Endothelial cell (in vitro differentiated cells): ENCODE measurements around the gene UPF3B. TPM values are rescaled to one million over a fixed set of nuclear protein-coding genes. Genes with fewer than 3 reads are reported as not detected.
A peak's percentile ranks its signal among the peaks of the same experiment; 100 is the strongest.

ENCODE experiments used
- DNase-seq: peaks from one replicate; pipeline ENCODE4 v3.0.0; 2021; ENCODE audit warnings: low spot score
- H3K27ac Mint-ChIP-seq: one replicate; pipeline ENCODE4 v1.8.0; 2021; ENCODE audit warnings: mixed read lengths, inconsistent platforms; ENCODE audit not compliant: unreplicated experiment
- H3K27me3 Mint-ChIP-seq: one replicate; pipeline ENCODE4 v1.8.0; 2021; ENCODE audit warnings: mild to moderate bottlenecking, moderate library complexity, mixed read lengths, inconsistent platforms; ENCODE audit not compliant: unreplicated experiment
- H3K36me3 Mint-ChIP-seq: one replicate; pipeline ENCODE4 v1.8.0; 2021; ENCODE audit warnings: mild to moderate bottlenecking, low read depth, mixed read lengths, inconsistent platforms; ENCODE audit not compliant: unreplicated experiment
- H3K4me1 Mint-ChIP-seq: one replicate; pipeline ENCODE4 v1.8.0; 2021; ENCODE audit warnings: mild to moderate bottlenecking, mixed read lengths, inconsistent platforms; ENCODE audit not compliant: unreplicated experiment
- H3K4me3 Mint-ChIP-seq: one replicate; pipeline ENCODE4 v1.8.0; 2021; ENCODE audit warnings: mild to moderate bottlenecking, mixed read lengths, inconsistent platforms; ENCODE audit not compliant: unreplicated experiment
- H3K9me3 Mint-ChIP-seq: one replicate; pipeline ENCODE4 v1.8.0; 2021; ENCODE audit warnings: mixed read lengths, inconsistent platforms; ENCODE audit not compliant: unreplicated experiment
- total RNA-seq: library from RNA; stranded (reverse); fragmentation: NEBNext Ultra II Directional; extraction: Animal tissue kit (Norgen Biotek cat#: 25700); gene quantifications from one replicate; pipeline ENCODE4 v1.2.1, GENCODE V29; 2021; ENCODE audit not compliant: unreplicated experiment
- TF ChIP-seq, protein P1 (sequence below): fragments of 200-600 bp; sonication (generic); IDR thresholded peaks from one replicate; pipeline ENCODE4 v1.5.0; 2021; ENCODE audit warnings: antibody characterized with exemption; ENCODE audit not compliant: unreplicated experiment

The UPF3B gene
- total RNA-seq, 1 donor from 2014 or later = 11.8 TPM

DNA sequence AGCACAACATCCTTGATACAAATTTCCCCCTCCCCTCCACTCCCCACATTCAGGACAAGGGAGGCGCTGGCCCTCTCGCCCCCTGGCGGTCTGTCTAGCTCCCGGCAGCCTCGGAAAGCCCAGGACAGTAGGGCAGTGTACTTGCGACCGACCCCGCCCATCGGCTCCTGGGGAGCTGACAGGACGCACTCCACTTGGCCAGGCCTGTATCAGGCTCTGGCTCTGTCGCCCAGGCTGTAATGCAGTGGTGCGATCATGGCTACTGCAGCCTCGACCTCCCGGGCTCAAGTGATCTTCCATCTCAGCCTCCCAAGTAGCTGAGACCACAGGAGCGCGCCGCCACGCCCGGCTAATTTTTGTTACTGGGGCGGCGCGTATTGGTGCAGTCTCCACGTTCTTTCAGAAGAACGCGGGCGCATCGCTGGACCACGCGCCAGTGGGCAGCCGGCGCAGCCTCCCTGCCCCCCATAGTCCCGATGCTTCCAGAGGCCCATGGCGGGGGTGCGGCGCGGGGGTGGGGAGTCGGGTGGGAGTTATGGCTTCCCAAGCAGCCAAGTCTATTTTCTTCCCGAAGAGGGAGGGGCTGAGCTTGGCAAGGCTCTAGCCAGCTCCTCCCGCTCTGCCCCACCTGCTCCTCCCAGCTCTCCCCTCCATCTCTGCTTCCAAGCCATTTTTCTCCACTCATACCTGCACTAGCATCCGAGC is 35.1 kb upstream of the UPF3B start:
- H3K9me3 Mint-ChIP-seq = no peaks in the 10 kb centered on the region
- no peaks in the 10 kb centered on the region for H3K27me3 Mint-ChIP-seq
- no peak overlapping the region for H3K27ac Mint-ChIP-seq
- no peak overlapping the region for H3K4me3 Mint-ChIP-seq
- H3K4me1 Mint-ChIP-seq = no peaks in the 10 kb centered on the region
- peak; percentile 72 for DNase-seq
- TF ChIP-seq, protein P1, sequence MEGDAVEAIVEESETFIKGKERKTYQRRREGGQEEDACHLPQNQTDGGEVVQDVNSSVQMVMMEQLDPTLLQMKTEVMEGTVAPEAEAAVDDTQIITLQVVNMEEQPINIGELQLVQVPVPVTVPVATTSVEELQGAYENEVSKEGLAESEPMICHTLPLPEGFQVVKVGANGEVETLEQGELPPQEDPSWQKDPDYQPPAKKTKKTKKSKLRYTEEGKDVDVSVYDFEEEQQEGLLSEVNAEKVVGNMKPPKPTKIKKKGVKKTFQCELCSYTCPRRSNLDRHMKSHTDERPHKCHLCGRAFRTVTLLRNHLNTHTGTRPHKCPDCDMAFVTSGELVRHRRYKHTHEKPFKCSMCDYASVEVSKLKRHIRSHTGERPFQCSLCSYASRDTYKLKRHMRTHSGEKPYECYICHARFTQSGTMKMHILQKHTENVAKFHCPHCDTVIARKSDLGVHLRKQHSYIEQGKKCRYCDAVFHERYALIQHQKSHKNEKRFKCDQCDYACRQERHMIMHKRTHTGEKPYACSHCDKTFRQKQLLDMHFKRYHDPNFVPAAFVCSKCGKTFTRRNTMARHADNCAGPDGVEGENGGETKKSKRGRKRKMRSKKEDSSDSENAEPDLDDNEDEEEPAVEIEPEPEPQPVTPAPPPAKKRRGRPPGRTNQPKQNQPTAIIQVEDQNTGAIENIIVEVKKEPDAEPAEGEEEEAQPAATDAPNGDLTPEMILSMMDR = peak; percentile 51
- H3K36me3 Mint-ChIP-seq = no peaks in the 10 kb centered on the region

DNA sequence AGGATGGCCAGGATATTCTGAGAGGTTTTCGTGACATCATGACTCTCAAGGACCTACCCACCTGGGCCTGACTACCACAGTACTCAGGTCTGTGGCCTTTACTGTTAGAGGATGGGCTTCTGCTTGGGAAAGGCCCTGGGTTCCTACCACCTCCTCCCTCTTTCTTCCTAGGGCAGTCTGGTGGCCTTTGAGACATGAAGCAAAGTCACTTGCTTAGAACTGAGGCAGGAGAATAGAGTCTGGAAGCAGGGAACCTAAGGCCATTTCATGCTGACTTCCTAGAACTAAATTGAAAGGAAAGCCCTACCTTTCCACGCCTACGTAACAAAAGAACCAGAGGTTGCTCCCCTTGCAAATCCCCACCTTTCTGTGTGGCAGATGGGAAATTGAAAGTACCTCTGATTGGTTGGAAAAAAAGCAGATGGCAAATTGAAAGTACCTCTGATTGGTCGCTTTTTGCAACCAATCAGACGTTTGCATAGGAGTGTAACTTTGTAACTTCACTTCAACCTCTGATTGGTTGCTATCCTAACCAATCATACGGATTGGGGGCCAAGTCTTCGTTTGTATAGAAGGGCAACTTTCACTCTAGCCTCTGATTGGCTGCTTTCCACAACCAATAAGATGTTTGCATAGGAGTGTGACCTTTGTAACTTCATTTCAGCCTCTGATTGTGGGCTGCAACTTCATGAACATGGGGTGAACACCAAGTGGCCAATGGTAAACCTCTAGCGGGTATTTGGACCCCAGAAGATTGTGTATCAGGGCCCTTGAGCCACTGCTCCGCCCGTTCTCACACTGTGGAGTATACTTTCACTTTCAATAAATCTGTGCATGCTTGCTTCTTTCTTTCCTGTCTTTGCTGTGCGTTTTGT is 33.0 kb upstream of the UPF3B start:
- no peak overlapping the region for H3K4me3 Mint-ChIP-seq
- TF ChIP-seq, protein P1 = no peak
- no peak overlapping the region for H3K27ac Mint-ChIP-seq
- H3K36me3 Mint-ChIP-seq = no peaks in the 10 kb centered on the region
- H3K27me3 Mint-ChIP-seq = no peaks in the 10 kb centered on the region
- peaks cover under 1% of the 10 kb centered on the region for H3K4me1 Mint-ChIP-seq
- H3K9me3 Mint-ChIP-seq = no peaks in the 10 kb centered on the region
- no peak for DNase-seq

DNA sequence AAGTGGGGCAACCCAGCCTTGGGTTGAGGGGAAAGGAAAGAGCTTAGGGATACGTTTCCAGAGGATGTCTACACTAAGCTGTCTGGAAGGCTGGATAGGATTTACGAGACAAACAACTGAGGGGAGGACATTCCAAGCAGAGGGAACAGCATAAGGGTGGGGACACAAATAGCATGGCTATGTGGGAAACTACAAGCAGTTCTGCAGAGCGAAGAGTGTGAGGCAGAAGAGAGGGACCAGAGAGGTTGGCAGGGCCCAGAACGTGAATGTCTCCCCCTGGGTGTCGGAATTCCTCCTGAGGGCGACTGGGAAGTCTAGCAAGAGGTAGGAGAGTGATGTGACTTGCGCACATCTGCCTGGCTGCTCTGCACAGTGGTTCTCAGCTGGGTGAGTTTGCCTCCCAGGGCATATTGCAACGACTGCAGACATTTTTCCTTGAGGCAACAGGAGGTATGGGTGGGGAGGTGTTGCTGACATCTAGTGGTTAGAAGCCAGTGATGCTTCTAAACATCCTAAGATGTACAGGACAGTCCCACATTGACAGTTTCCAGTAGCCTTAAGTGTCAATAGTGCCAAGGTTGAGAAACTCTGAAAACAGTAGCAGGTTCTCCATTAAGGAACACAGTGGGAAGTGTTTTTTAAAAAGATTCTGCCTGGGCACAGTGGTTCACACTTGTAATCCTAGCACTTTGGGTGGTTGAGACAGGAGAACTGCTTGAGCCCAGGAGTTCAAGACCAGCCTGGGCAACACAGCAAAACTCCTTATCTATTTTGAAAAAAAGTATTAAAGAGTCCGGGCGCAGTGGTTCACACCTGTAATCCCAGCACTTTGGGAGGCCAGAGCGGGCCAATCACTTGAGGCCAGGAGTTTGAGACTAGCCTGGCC is 28.0 kb upstream of the UPF3B start:
- peak; percentile 18 for DNase-seq
- no peaks in the 10 kb centered on the region for H3K36me3 Mint-ChIP-seq
- H3K27me3 Mint-ChIP-seq = no peaks in the 10 kb centered on the region
- H3K4me1 Mint-ChIP-seq = peaks cover 12% of the 10 kb centered on the region
- H3K27ac Mint-ChIP-seq = peak overlapping the region; percentile 70
- TF ChIP-seq, protein P1 = peak; percentile 29
- no peak overlapping the region for H3K4me3 Mint-ChIP-seq
- no peaks in the 10 kb centered on the region for H3K9me3 Mint-ChIP-seq

DNA sequence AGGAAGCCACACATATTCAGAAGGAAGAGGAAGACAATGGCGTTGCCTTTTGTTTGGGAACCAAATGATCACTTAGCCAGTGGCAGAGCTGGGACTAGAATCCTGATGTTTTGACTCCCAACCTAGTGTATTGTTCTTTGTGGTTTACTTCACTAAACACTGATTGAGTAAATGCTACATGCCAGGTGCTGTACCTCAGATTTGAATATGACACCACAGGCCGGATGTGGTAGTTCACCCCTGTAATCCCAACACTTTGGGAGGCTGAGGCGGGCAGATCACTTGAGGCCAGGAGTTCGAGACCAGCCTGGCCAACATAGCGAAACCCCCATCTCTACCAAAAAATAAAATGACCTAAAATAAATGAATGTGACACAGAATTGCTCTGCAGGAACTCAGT is 27.3 kb upstream of the UPF3B start:
- Mint-ChIP-seq H3K36me3 (no peaks in the 10 kb centered on the region), H3K4me3 (peak overlapping the region; percentile 7), H3K9me3 (no peaks in the 10 kb centered on the region), H3K4me1 (peaks cover 12% of the 10 kb centered on the region), H3K27ac (peak overlapping the region; percentile 84), H3K27me3 (no peaks in the 10 kb centered on the region)
- TF ChIP-seq, protein P1 = no peak
- DNase-seq = no peak
